ENCODE data around the gene RIMS1.

DNA sequence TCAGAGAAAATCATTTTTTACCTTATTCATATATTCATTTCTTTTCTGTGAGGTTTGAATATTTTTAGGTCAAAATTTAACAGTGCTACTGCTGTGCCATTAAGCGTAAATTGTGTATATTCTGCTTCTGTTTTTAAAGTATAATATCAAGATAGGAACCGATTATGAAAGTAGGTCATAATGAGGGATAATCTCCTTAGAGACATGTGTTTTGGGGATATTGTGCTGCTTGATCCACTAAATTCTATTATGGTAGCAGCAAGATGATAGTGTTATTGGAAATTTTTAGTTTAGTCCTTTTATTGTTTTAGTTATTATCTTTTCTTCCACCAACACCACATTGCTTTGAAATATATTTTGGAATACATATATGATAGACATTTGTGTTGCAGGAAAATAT lies 244.0 kb downstream of the RIMS1 start:
- TF ChIP-seq POLR2A (IDR thresholded peaks at IDR 0.05) = no peak
- TF ChIP-seq, protein P1, sequence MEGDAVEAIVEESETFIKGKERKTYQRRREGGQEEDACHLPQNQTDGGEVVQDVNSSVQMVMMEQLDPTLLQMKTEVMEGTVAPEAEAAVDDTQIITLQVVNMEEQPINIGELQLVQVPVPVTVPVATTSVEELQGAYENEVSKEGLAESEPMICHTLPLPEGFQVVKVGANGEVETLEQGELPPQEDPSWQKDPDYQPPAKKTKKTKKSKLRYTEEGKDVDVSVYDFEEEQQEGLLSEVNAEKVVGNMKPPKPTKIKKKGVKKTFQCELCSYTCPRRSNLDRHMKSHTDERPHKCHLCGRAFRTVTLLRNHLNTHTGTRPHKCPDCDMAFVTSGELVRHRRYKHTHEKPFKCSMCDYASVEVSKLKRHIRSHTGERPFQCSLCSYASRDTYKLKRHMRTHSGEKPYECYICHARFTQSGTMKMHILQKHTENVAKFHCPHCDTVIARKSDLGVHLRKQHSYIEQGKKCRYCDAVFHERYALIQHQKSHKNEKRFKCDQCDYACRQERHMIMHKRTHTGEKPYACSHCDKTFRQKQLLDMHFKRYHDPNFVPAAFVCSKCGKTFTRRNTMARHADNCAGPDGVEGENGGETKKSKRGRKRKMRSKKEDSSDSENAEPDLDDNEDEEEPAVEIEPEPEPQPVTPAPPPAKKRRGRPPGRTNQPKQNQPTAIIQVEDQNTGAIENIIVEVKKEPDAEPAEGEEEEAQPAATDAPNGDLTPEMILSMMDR (IDR thresholded peaks at IDR 0.05) = no peak

Data from adrenal gland (tissue), 5 donors.